ENCODE measurements around the gene LXN.

DNA sequence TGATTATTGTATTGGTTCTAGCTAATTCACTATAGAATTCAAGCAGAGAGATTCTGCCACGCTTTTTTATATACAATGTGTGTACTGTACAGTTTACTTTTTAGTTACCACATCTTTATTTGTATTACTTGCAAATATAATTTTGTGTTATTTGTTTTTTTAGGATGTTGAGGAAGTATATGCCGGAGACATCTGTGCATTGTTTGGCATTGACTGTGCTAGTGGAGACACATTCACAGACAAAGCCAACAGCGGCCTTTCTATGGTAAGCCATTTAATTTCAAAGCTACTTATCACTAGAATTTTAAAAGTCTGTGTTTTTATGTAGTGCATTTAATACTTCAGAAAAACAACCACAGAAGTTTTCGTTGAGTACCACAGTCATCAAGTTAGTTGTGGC, 11.7 kb downstream of the LXN start:
- no peak for TF ChIP-seq RELA (CRISPR knock-in tag; IDR thresholded peaks at IDR 0.05; ENCODE audit: borderline replicate concordance)
- TF ChIP-seq ZNF416 (CRISPR knock-in tag; IDR thresholded peaks at IDR 0.05): no peak
- TF ChIP-seq, protein P1, sequence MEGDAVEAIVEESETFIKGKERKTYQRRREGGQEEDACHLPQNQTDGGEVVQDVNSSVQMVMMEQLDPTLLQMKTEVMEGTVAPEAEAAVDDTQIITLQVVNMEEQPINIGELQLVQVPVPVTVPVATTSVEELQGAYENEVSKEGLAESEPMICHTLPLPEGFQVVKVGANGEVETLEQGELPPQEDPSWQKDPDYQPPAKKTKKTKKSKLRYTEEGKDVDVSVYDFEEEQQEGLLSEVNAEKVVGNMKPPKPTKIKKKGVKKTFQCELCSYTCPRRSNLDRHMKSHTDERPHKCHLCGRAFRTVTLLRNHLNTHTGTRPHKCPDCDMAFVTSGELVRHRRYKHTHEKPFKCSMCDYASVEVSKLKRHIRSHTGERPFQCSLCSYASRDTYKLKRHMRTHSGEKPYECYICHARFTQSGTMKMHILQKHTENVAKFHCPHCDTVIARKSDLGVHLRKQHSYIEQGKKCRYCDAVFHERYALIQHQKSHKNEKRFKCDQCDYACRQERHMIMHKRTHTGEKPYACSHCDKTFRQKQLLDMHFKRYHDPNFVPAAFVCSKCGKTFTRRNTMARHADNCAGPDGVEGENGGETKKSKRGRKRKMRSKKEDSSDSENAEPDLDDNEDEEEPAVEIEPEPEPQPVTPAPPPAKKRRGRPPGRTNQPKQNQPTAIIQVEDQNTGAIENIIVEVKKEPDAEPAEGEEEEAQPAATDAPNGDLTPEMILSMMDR (IDR thresholded peaks at IDR 0.05): no peak

All from WTC11 (cell line).